K562 (cell line): ENCODE data around the gene IFNA1. TPM values are rescaled to one million over a fixed set of nuclear protein-coding genes. Genes with fewer than 3 reads are reported as not detected.

Experiments
- ATAC-seq: fragments of 200-7000 bp; cut with Tn5 transposase; 3 replicates; pipeline ENCODE4 v1.9.1; 2020; ENCODE audit warnings: moderate library complexity
- BruUV-seq: library from RNA; stranded (reverse); fragments of 400-500 nt; replicated peaks from 2 replicates; lab custom pipeline; 2021; lab: Mats Ljungman, UMichigan
- CTCF ChIA-PET: fragments of 300-600 bp; formaldehyde crosslinking; extraction: SDS; loops from one replicate; lab custom pipeline; 2021; ENCODE audit warnings: low intra/inter-chr PET ratio; lab: Yijun Ruan, JAX
- POLR2A ChIA-PET: fragments of 300-600, 350-650 bp; sonication (Branson Sonifier 250); formaldehyde crosslinking; extraction: SDS; loops from one replicate; lab custom pipeline; 2021; ENCODE audit warnings: antibody characterized with exemption, inconsistent platforms; lab: Yijun Ruan, JAX
- DNase-seq, 4 experiments: peaks; one replicate each; pipeline versions ENCODE4 v3.0.0 to v3.0.0-alpha.2; 2011 to 2018; ENCODE audit warnings: low spot score in 3 of 4, mixed read lengths in 3 of 4; ENCODE audit errors: extremely low read depth in 1 of 4
- FAIRE-seq: peaks from 2 replicates; lab custom pipeline; 2011; peaks lifted over from hg19 to GRCh38; lab: Jason Lieb, UNC
- H2AFZ ChIP-seq: 2 replicates; pipeline ENCODE4 v1.6.0; 2011; ENCODE audit warnings: low read depth, low read length, control low read depth, inconsistent platforms
- H3K27ac ChIP-seq: fragments of 200-600 bp; 3 replicates; pipeline ENCODE4 v1.8.0; 2011; ENCODE audit warnings: low read depth, mild to moderate bottlenecking, control low read depth, inconsistent platforms, low read length, moderate library complexity, mixed read lengths; ENCODE audit errors: extremely low read depth
- H3K27me3 ChIP-seq, 2 experiments: fragments of 300-600 bp in 1 of 2; 2 replicates in 1 of 2; 3 replicates in 1 of 2; pipeline versions ENCODE4 v1.6.0 to v1.8.0; 2011; ENCODE audit warnings: inconsistent platforms in 2 of 2, low read length in 2 of 2, mild to moderate bottlenecking in 1 of 2, mixed read lengths in 1 of 2, moderate library complexity in 1 of 2; ENCODE audit not compliant: control insufficient read depth in 2 of 2, insufficient read depth in 2 of 2
- H3K36me3 ChIP-seq: fragments of 300-600 bp; 3 replicates; pipeline ENCODE4 v1.8.0; 2011; ENCODE audit warnings: mild to moderate bottlenecking, low read length, inconsistent platforms; ENCODE audit not compliant: control insufficient read depth, insufficient read depth
- H3K4me1 ChIP-seq, 2 experiments: fragments of 200-600 bp in 1 of 2; replicated peaks in 1 of 2; 2 replicates in 1 of 2; 3 replicates in 1 of 2; pipeline versions ENCODE4 v1.5.1 to v1.8.0; 2011; ENCODE audit warnings: inconsistent platforms in 2 of 2, low read length in 2 of 2, mild to moderate bottlenecking in 1 of 2, mixed read lengths in 1 of 2, moderate library complexity in 1 of 2; ENCODE audit not compliant: control insufficient read depth in 2 of 2, insufficient read depth in 2 of 2
- H3K4me2 ChIP-seq: 2 replicates; pipeline ENCODE4 v1.6.1; 2011; ENCODE audit warnings: low read length, control low read depth, inconsistent platforms, mixed read lengths; ENCODE audit not compliant: insufficient read depth
- H3K4me3 ChIP-seq: fragments of 200-600 bp; sonication (generic), shearing (Covaris generic); 2 replicates; pipeline ENCODE4 v1.5.1; 2016; ENCODE audit warnings: control low read depth, inconsistent platforms
- H3K79me2 ChIP-seq: fragments of 200-600 bp; 3 replicates; pipeline ENCODE4 v1.8.0; 2011; ENCODE audit warnings: low read length, inconsistent platforms; ENCODE audit not compliant: control insufficient read depth, insufficient read depth
- H3K9ac ChIP-seq, 2 experiments: 2 replicates each; pipeline versions ENCODE4 v1.6.0 to v1.6.1; 2011; ENCODE audit warnings: low read depth in 2 of 2, low read length in 2 of 2, control low read depth in 1 of 2, inconsistent platforms in 1 of 2, mild to moderate bottlenecking in 1 of 2, mixed read lengths in 1 of 2; ENCODE audit not compliant: insufficient read depth in 1 of 2
- H3K9me1 ChIP-seq: one replicate; pipeline ENCODE4 v1.6.0; 2011; ENCODE audit warnings: inconsistent platforms, mild to moderate bottlenecking, low read length, moderate library complexity; ENCODE audit not compliant: control insufficient read depth, insufficient read depth
- H3K9me3 ChIP-seq: replicated peaks from 2 replicates; pipeline ENCODE4 v1.5.1; 2011; ENCODE audit warnings: low read depth, low read length, inconsistent platforms; ENCODE audit not compliant: control insufficient read depth, insufficient read depth
- H4K20me1 ChIP-seq: replicated peaks from 2 replicates; pipeline ENCODE4 v1.6.1; 2011; ENCODE audit warnings: low read length, inconsistent platforms, mixed read lengths; ENCODE audit not compliant: control insufficient read depth, insufficient read depth
- AFF1 ChIP-seq, 2 experiments: fragments of 450-650 bp; IDR thresholded peaks; 2 replicates each; pipeline ENCODE4 v1.6.1; 2018; ENCODE audit warnings: mild to moderate bottlenecking in 2 of 2, low read depth in 1 of 2; ENCODE audit not compliant: partially characterized antibody in 2 of 2
- BRD9 ChIP-seq: fragments of 450-650 bp; IDR thresholded peaks from 2 replicates; pipeline ENCODE4 v1.6.1; 2018; ENCODE audit warnings: low read depth; ENCODE audit not compliant: partially characterized antibody
- HINFP ChIP-seq: fragments of 450-650 bp; conservative IDR thresholded peaks from 2 replicates; pipeline ENCODE4 v1.6.1; 2016; ENCODE audit warnings: missing genetic modification characterization, low read depth, mild to moderate bottlenecking, control low read depth, missing compliant biosample characterization
- IFI16 ChIP-seq: fragments of 250-450 bp; sonication (Bioruptor Pico); IDR thresholded peaks from 2 replicates; pipeline ENCODE4 v2.1.2; 2022; ENCODE audit warnings: mild to moderate bottlenecking, inconsistent platforms
- LARP7 ChIP-seq: fragments of 450-650 bp; IDR thresholded peaks from 2 replicates; pipeline ENCODE4 v1.6.1; 2016
- NR4A1 ChIP-seq, 2 experiments: fragments of 250-450 bp in 1 of 2; fragments of 450-650 bp in 1 of 2; sonication (Bioruptor Pico) in 1 of 2; IDR thresholded peaks; 2 replicates each; pipeline versions ENCODE4 v1.4.0 to v1.6.1; 2016 to 2020; ENCODE audit warnings: mild to moderate bottlenecking in 2 of 2, missing compliant biosample characterization in 1 of 2, missing genetic modification characterization in 1 of 2, moderate library complexity in 1 of 2
- SMARCE1 ChIP-seq: fragments of 450-650 bp; IDR thresholded peaks from 2 replicates; pipeline ENCODE4 v1.7.1; 2016; ENCODE audit warnings: mild to moderate bottlenecking
- TCF3 ChIP-seq: sonication (generic); formaldehyde crosslinking; IDR thresholded peaks from 2 replicates; pipeline ENCODE4 v1.4.0; 2020; ENCODE audit warnings: mild to moderate bottlenecking, missing genetic modification reagents
- XRCC3 ChIP-seq: fragments of 450-650 bp; IDR thresholded peaks from 2 replicates; pipeline ENCODE4 v1.6.1; 2017; ENCODE audit warnings: mild to moderate bottlenecking, moderate library complexity
- ZNF311 ChIP-seq: fragments of 250-450 bp; sonication (Bioruptor Pico); IDR thresholded peaks from 2 replicates; pipeline ENCODE4 v1.4.0; 2020; ENCODE audit warnings: mild to moderate bottlenecking, moderate library complexity
- ZNF431 ChIP-seq: sonication (generic); formaldehyde crosslinking; IDR thresholded peaks from 2 replicates; pipeline ENCODE4 v1.8.0; 2022; ENCODE audit warnings: mild to moderate bottlenecking, missing genetic modification reagents
- ZNF444 ChIP-seq: fragments of 250-450 bp; sonication (Bioruptor Pico); IDR thresholded peaks from 2 replicates; pipeline ENCODE4 v1.4.0; 2020; ENCODE audit warnings: mild to moderate bottlenecking, moderate library complexity
- ZNF75A ChIP-seq: fragments of 450-650 bp; formaldehyde crosslinking; IDR thresholded peaks from 2 replicates; pipeline ENCODE4 v1.4.0; 2020; ENCODE audit warnings: mild to moderate bottlenecking
- in situ Hi-C: fragments of 300-500 bp; cut with MboI; formaldehyde crosslinking; loops from 4 replicates; pipeline ENCODE4 v1.15.0; 2018; ENCODE audit warnings: inconsistent platforms, mixed read lengths
- intact Hi-C: fragments of 100-400 bp; cut with micrococcal nuclease; formaldehyde crosslinking; loops from 2 replicates; pipeline ENCODE4 v1.14.2; 2022
- polyA plus RNA-seq, 8 experiments: library from polyadenylated mRNA; depleted of rRNA in 4 of 8; stranded (reverse) in 5 of 8; unstranded in 3 of 8; fragments of >200 nt; fragmentation: Nextera tagmentation in 2 of 8; fragmentation: Illumina TruSeq in 1 of 8; extraction: Ambion mirVana in 2 of 8; extraction: Trizol in 1 of 8; gene quantifications; 2 replicates each; pipeline versions ENCODE4 v1.2.1 to v1.2.3, GENCODE V29; 2011 to 2014; ENCODE audit warnings: inconsistent platforms in 1 of 8, missing spikeins in 1 of 8
- total RNA-seq, 7 experiments: library from RNA; depleted of rRNA in 6 of 7; stranded (reverse); fragments of >200 nt in 6 of 7; fragmentation: Illumina TruSeq in 2 of 7; extraction: Trizol in 2 of 7; gene quantifications; 2 replicates each; pipeline versions ENCODE4 v1.2.1 to v1.2.3, GENCODE V29; 2011 to 2021; ENCODE audit warnings: low replicate concordance in 1 of 7
- TF ChIP-seq, protein P1 (sequence below), 2 experiments: fragments of 200-800 bp in 1 of 2; sonication (Bioruptor generic) in 1 of 2; sonication (generic) in 1 of 2; formaldehyde crosslinking in 1 of 2; IDR thresholded peaks in 1 of 2; conservative IDR thresholded peaks in 1 of 2; 2 replicates each; pipeline versions ENCODE4 v1.5.0 to v1.6.1; 2016 to 2020; ENCODE audit warnings: missing compliant biosample characterization in 1 of 2, missing genetic modification characterization in 1 of 2, missing genetic modification reagents in 1 of 2

Gene IFNA1
- total and polyA plus RNA-seq, 9 of the 15 experiments (the other 6 are each of a cell fraction or from before 2014, with no cell fraction given), result not detected

DNA sequence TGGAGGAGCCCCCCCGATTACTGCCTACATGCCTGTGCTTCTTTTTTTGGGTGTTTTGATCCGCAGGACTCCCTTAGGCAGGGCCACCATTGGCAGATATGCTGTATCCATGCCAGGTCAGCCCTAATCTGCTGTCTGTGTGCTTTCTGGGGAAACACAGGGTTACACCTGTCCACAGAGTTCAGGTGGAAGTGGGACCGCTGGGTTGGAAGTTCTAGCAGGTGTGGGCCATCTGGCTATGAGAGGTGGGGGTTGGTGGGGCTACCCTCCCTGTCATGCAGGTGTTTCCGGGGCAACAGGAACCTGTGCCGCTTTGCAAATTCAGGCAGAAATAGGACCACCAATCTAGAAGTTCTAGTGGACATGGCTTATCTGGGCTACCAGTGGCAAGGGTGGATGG, 24.9 kb downstream of the IFNA1 start (continued):
- no peak for TF ChIP-seq LARP7

DNA sequence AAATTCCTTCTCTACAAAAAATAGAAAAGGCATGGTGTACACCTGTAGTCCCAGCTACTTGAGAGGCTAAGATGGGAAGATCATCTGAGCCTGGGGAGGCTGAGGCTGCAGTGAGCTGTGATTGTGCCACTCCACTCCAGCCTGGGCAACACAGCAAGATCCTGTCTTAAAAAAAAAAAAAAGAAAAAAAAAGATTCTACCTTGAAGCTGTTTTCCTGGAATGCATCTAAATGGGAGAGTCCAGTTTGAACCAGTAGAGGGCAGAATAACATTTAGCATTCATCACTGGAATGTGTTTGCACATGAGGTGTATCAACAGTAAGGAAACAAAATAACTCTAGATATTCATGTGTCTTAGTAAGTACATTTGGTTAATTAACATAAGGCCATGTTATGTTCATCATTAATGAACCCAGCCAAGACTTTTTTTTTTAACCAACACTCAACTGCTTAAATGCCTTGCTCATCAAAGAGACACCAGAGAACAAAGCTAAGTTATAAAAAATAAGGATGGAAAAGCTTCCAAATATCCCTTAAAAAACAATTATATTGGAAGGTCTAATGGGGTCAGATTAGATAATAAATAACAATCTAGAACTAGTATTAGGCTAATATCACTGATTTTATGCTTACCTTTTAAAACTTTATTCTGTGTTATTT, 25.8 kb downstream of the IFNA1 start:
- Histone ChIP-seq H2AFZ (no peak overlapping the region), H3K27me3 (no peaks in the 10 kb centered on the region), H3K79me2 (no peaks in the 10 kb centered on the region), H3K4me2 (no peak overlapping the region), H3K9me3 (no peaks in the 10 kb centered on the region), H3K9ac (no peak overlapping the region), H3K36me3 (no peaks in the 10 kb centered on the region), H3K9me1 (no peaks in the 10 kb centered on the region), H3K4me3 (no peak overlapping the region), H3K4me1 (no peaks in the 10 kb centered on the region), H3K27ac (no peak overlapping the region), H4K20me1 (no peaks in the 10 kb centered on the region)
- ChIA-PET CTCF (no interaction called here), POLR2A (no interaction called here)
- FAIRE-seq (no peak), DNase-seq (no peak), ATAC-seq (no peak)
- in situ Hi-C loops (no loop called here), intact Hi-C loops (no loop called here)
- BruUV-seq, result no TSS peak
- TF ChIP-seq ZNF75A (CRISPR knock-in tag) (no peak), AFF1 (IDR thresholded peaks at IDR 0.05; ENCODE audit: low read depth in 1 of 2, partially characterized antibody in 2 of 2) (no peak), SMARCE1 (no peak), NR4A1 (CRISPR knock-in tag; IDR thresholded peaks at IDR 0.05) (no peak), NR4A1 (tag; IDR thresholded peaks at IDR 0.05) (no peak), HINFP (no peak), ZNF311 (no peak), TCF3 (CRISPR knock-in tag) (no peak), XRCC3 (no peak), IFI16 (no peak), ZNF444 (CRISPR knock-in tag) (no peak), BRD9 (no peak), ZNF431 (CRISPR knock-in tag) (no peak)
- TF ChIP-seq, protein P1, sequence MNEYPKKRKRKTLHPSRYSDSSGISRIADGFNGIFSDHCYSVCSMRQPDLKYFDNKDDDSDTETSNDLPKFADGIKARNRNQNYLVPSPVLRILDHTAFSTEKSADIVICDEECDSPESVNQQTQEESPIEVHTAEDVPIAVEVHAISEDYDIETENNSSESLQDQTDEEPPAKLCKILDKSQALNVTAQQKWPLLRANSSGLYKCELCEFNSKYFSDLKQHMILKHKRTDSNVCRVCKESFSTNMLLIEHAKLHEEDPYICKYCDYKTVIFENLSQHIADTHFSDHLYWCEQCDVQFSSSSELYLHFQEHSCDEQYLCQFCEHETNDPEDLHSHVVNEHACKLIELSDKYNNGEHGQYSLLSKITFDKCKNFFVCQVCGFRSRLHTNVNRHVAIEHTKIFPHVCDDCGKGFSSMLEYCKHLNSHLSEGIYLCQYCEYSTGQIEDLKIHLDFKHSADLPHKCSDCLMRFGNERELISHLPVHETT (CRISPR knock-in tag; conservative IDR thresholded peaks at IDR 0.05 in 1 of 2, IDR thresholded peaks at IDR 0.05 in 1 of 2), result no peak
